Measurements from ENCODE around the gene BICDL2.

GRCh38 chr16:3036726-3037315 lies at the start of gene BICDL2:
- no peak for TF ChIP-seq CTCF (IDR thresholded peaks at IDR 0.05)
- no peak for TF ChIP-seq POLR2A (IDR thresholded peaks at IDR 0.05)
